ENCODE measurements around the gene PRSS3.

DNA sequence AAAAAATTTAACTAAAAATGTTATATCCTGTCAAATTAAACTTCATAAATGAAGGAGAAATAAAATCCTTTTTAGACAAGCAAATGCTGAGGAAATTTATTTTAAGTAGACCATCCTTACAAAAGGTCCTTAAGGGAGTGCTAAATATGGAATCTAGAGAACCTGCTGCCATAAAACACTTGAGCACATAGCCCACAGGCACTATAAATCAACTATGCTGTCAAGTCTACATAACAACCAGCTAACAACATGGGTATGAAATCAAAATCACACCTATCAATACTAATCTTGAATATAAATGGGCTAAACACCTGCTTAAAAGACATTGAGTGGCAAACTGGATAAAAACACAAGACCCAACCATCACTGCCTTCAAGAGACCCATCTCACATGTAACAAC is 15.1 kb upstream of the PRSS3 start:
- TF ChIP-seq CTCF (IDR thresholded peaks at IDR 0.05; ENCODE audit: insufficient read depth, low read depth, low read length) (no peak), EZH2 (IDR thresholded peaks at IDR 0.05; ENCODE audit: insufficient read depth, low read length) (no peak)
